Cardiac muscle cell (in vitro differentiated cells and primary cell): Measurements from ENCODE around the gene SH2D4B. TPM values are rescaled to one million over a fixed set of nuclear protein-coding genes. Genes with fewer than 3 reads are reported as not detected.

Source experiments
- DNase-seq, 2 donors: peaks; one replicate each; pipeline versions ENCODE4 v3.0.0 to v3.0.0-alpha.2; 2010 to 2017; ENCODE audit warnings: low read depth in 1 of 2, low spot score in 1 of 2
- H3K27ac ChIP-seq: fragments of 200-600 bp; sonication (generic); 2 replicates; pipeline ENCODE4 v1.5.1; 2016
- H3K27me3 ChIP-seq: fragments of 200-600 bp; sonication (generic); 2 replicates; pipeline ENCODE4 v1.6.0; 2016; ENCODE audit warnings: control low read depth
- H3K36me3 ChIP-seq: fragments of 200-600 bp; sonication (generic); 2 replicates; pipeline ENCODE4 v1.5.1; 2016; ENCODE audit warnings: control low read depth
- H3K4me1 ChIP-seq: fragments of 200-600 bp; sonication (generic); 2 replicates; pipeline ENCODE4 v1.8.1; 2017; ENCODE audit warnings: low read depth, mild to moderate bottlenecking, mixed run types
- H3K4me3 ChIP-seq: fragments of 200-600 bp; sonication (generic); 2 replicates; pipeline ENCODE4 v1.5.1; 2016; ENCODE audit warnings: mild to moderate bottlenecking
- H3K9me3 ChIP-seq: fragments of 200-600 bp; sonication (generic); 2 replicates; pipeline ENCODE4 v1.5.1; 2017; ENCODE audit warnings: low read depth, mild to moderate bottlenecking, control low read depth
- polyA plus RNA-seq: library from polyadenylated mRNA; unstranded; fragments of >200 nt; fragmentation: Nextera tagmentation; extraction: Ambion mirVana; gene quantifications from 2 replicates; pipeline ENCODE4 v1.2.1, GENCODE V29; 2016
- total RNA-seq: library from RNA; depleted of rRNA; stranded (reverse); fragments of >200 nt; gene quantifications from 2 replicates; pipeline ENCODE4 v1.2.3, GENCODE V29; 2016
- TF ChIP-seq, protein P1 (sequence below): IDR thresholded peaks from 2 replicates; pipeline ENCODE4 v1.5.1; 2012; ENCODE audit warnings: low read depth, mild to moderate bottlenecking, low read length

Gene SH2D4B
- total and polyA plus RNA-seq, 2 experiments from 2014 or later, result not detected

DNA sequence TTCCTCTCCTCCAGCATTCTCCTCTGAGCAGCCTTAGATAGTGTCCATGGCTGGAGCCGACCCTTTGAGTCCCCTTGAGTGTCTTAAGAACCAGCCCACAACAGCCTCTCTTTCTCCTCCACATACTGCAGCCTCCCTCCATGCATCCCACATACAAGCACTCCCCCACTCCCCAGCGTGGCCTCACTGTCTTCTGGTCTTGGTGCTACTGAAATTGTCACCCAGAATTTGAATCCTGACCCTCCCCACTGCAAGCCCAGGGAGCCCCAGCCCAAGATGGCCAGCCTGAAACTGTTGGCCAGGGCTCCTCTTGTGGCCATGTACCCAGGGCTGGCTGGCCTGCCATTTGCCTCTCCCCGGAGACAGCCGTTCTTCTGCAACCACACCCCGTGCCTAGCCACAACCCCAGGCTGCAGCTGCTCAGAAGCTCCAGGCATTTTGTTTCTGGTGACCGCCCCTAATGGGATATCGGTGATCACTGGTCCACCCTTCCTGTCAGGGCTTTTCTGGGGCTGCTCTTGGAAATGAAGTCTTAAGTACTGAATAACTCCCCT is 18.8 kb upstream of the SH2D4B start:
- DNase-seq, result no peak
- Histone ChIP-seq H3K9me3 (no peaks in the 10 kb centered on the region), H3K4me3 (no peak overlapping the region), H3K27ac (no peak overlapping the region), H3K36me3 (peaks cover 15% of the 10 kb centered on the region), H3K4me1 (no peaks in the 10 kb centered on the region), H3K27me3 (no peaks in the 10 kb centered on the region)
- TF ChIP-seq, protein P1, sequence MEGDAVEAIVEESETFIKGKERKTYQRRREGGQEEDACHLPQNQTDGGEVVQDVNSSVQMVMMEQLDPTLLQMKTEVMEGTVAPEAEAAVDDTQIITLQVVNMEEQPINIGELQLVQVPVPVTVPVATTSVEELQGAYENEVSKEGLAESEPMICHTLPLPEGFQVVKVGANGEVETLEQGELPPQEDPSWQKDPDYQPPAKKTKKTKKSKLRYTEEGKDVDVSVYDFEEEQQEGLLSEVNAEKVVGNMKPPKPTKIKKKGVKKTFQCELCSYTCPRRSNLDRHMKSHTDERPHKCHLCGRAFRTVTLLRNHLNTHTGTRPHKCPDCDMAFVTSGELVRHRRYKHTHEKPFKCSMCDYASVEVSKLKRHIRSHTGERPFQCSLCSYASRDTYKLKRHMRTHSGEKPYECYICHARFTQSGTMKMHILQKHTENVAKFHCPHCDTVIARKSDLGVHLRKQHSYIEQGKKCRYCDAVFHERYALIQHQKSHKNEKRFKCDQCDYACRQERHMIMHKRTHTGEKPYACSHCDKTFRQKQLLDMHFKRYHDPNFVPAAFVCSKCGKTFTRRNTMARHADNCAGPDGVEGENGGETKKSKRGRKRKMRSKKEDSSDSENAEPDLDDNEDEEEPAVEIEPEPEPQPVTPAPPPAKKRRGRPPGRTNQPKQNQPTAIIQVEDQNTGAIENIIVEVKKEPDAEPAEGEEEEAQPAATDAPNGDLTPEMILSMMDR, result no peak

DNA sequence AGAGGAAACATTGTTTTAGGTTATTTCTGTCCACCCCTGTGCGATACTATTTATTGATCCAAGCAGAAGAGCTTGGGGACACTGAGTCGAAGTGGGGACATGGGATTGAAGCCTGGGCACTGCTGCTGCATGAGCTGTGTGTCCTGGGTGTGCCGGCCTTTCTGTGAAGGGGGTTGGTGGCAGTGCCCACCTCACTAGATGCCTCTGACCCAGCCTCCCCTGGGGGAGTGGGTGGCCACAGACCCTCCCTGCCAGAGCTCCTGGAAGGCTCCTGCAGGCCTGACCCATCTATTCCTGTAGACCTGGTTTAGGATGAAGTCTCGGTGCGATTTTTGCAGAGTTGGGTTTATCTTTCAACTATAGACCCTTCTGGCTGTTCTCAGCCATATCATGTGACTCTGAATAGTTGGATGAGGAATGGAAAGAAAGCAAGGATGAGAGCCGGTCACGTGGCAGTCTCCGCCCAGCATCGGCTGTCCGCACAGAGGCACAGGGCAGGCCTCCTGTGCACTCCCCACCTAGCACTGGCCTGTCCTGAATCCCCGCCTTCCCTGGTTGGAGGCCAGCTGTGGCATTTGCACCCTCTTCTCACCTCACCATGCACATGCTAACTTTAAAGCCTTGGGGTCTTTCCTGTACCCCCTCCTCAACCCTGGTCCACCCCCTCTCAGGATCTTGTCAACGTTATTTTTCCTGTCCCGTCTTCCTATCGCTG is 17.6 kb upstream of the SH2D4B start:
- H3K36me3 ChIP-seq, result peaks cover 10% of the 10 kb centered on the region

DNA sequence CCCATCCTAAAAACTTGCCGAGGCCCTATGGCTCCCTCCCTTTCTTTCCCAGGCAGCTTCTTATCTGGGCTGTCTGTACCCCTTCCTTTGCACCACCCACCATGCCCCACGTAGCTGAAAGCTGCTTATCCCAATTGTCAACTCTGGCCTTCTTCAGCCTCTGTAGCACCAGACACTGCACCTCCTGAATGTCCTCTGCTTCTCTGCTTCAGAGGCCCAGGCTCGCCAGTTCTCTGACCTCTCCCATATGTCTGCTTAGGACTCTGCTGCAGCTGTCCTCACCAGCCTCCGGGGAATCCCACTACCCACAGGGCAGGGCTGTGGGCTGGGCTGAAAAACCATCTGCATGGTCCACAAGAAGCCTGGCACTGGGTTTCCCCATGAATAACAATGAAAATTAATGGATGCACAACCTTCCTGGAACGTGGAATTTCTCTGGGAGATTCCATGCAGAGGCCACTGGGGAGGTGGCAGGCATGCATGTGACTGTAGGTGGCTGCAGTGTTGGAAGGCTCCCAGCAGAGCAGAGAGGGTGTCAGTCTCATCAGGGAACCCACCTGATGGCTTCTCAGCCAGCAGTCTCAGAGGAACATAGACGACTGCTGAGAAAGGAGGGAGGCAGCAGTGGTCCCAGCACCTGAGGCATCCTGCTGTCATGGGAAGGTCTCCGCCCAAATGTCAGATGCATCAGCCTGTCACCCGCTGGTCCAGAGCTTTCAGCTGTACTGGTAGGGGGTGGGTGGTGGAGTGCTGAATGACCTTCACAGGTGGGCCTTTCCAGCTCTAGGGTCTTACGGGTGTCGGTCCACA is 16.8 kb upstream of the SH2D4B start:
- Histone ChIP-seq H3K27ac (no peak overlapping the region), H3K4me1 (no peaks in the 10 kb centered on the region), H3K27me3 (no peaks in the 10 kb centered on the region), H3K4me3 (no peak overlapping the region), H3K36me3 (peaks cover 10% of the 10 kb centered on the region), H3K9me3 (no peaks in the 10 kb centered on the region)
- no peak for DNase-seq
- TF ChIP-seq, protein P1, result no peak

More for the DNA sequence above, 17.6 kb upstream of the SH2D4B start:
- no peak for DNase-seq
- H3K9me3 ChIP-seq, result no peaks in the 10 kb centered on the region
- no peak overlapping the region for H3K4me3 ChIP-seq
- TF ChIP-seq, protein P1, result no peak
- no peaks in the 10 kb centered on the region for H3K27me3 ChIP-seq
- H3K4me1 ChIP-seq, result no peaks in the 10 kb centered on the region
- H3K27ac ChIP-seq, result no peak overlapping the region

DNA sequence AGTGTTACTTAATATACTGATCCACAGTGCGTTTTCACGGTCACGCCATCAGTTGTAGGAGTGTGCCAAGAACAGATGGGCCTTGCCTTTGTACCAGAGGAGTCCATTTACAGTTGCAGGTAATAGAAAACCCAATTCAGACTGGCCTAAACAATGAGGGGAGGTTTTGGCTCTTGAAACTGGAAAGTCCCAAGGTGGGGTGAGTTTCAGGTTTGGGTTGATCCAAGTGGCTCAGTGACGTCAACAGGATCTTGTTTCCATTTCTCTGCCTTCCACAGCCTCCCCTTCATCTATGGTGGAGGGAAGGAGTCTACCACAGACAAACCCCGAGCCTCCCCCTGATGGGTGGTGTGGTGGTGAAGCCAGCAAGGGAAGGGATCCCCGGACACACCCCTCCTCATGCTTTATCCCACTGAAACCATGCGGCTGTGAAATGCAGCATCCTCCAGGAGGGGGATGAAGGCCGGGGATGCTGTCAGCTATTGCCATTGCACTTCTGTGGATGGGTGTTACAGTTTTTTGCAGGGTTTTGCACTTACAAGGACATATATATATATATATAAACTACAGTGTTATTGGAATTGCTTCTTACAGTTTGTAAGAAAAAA is 14.8 kb upstream of the SH2D4B start:
- no peak for DNase-seq
- TF ChIP-seq, protein P1, result no peak
- H3K27ac ChIP-seq, result no peak overlapping the region
- no peaks in the 10 kb centered on the region for H3K4me1 ChIP-seq
- no peak overlapping the region for H3K4me3 ChIP-seq
- H3K36me3 ChIP-seq, result peaks cover 7% of the 10 kb centered on the region
- H3K9me3 ChIP-seq, result no peaks in the 10 kb centered on the region
- no peaks in the 10 kb centered on the region for H3K27me3 ChIP-seq

DNA sequence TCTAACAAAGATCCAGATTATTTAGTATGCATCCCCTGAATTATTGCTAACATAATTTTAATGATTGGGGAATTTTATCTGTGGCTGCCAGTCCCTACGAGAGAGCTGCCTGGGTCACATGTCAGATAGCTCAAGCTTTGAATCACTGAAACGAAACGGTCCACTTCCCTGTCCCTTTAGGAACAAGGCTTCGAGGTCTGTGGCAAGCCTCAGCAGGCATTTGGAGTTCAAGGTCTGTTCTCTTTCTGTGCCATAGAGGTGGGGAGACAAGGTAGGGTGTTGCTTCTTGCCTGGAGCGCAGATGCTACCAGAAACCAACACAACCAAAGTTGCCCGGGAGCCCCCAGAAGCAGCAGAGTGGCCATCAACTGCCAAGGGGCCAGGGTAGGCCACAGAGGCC is 13.9 kb upstream of the SH2D4B start:
- Histone ChIP-seq H3K4me3 (no peak overlapping the region), H3K27ac (no peak overlapping the region), H3K27me3 (no peaks in the 10 kb centered on the region), H3K9me3 (no peaks in the 10 kb centered on the region), H3K4me1 (no peaks in the 10 kb centered on the region), H3K36me3 (no peaks in the 10 kb centered on the region)
- TF ChIP-seq, protein P1, result no peak
- no peak for DNase-seq
